HG03575 (cell line): ENCODE results near the gene ICA1.
"Not testable (repeated sequence)": the region's sequence is repeated elsewhere in the genome, so short reads cannot be mapped to it uniquely, and the experiment has no call there.

ENCODE experiments used
- ATAC-seq: cut with Tn5 transposase; IDR thresholded peaks from one replicate; pipeline ENCODE4 v1.9.1; 2021; ENCODE audit not compliant: unreplicated experiment, insufficient number of reproducible peaks, low FRiP score; ENCODE audit errors: extremely low read depth

The ICA1 gene

DNA sequence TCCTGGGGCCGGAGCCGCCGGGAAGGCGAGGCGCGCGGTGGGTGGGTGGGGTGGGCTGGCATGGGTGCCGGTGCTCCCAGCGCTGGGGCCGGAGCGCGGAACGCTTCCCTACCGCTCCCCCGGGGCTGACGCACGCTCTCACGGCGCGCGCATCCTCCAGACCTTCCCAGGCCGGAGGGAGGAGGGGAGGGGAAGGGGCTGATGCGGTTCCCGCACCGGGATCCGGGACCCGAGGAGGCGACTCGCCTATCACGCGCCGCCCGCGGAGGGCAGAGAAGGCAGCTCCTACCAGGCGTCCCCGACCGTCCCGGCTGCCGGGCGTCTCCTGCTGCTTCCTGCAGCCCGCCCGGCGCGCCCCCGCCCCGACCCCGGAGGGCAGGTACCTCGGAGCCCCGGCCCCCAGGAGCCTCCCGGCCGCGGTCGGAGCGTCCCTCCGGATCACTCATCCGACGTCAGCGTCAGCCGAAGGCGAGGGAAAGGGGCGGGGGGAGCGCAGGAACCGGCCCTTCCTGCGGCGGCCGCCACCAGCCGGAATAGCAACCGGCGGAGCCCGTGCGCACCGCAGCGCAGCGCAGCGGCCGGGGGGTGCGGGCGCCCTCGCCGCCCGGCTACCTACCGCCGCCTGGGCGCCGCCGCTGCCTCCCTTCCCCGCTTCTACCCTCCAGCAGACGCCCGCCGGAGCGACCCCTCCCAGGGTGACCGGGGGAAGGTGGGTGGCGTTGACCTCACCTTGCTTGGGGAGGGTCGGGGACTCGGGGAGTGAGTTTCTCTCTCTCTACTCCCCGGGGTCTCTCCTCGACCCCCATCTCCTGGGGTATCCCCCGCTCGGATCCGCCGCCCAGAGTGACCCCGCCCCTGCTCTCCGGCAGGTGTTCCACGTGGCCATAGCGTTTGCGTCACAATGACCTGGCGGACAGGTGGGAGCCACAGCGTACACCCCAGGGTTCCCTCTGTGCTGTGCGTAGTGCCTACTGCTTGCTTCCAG, at the start of gene ICA1:
ICA1 (minus strand) TSS at position 457 of the 985 bp plus-strand sequence. CDS start 26,241 bp downstream, outside the sequence.
- ATAC-seq, result no peak

DNA sequence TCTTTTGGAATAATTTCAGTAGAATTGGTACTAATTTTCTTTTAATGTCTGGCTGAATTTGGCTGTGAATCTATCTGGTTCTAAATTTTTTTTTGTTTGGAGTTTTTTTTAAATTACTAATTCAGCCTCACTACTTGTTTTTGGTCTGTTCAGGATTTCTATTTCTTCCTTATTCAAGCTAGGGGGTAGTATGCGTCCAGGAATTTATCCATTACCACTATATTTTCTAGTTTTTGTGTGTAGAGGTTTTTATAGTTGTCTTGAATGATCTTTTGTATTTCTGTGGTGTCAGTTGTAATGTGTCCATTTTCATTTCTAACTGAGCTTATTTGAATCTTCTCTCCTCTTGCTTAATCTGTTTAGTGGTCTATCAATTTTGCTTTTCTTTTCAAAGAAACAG, 48.9 kb upstream of the ICA1 start:
- ATAC-seq, result no peak

DNA sequence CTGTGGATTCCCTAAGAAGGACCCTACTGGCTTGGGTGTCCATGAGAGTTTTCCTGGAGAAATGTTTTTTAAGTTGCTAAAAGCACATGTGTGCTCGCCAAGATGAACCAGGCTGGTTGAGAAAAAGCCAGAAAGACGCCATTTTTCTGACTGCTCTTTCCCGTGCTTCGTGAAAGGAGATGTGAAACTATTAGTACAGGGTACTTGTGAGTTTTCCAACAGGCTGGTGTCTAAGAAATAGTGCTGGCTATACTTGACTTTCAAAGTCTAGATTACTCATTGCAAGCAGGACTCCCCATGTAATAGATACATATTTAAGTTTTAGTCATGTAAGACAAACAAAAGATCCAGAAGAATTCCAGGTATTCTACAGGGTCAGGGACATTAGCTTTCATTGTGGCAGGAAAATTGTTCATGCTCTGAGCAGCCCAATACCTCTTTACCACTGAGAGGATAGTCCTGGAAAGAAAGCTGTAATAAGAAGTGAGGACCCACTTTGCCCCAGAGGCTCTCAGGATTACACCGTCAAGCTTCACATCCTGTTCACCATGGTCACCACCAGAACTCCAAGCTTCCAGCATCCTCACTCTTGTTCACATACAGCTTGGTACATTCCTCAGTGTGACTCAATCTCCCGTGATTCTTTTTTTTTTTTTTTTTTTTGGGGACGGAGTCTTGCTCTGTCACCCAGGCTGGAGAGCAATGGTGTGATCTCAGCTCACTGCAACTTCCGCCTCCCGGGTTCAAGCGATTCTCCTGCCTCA, 43.8 kb upstream of the ICA1 start:
- no peak for ATAC-seq

- ATAC-seq, result no peak
These were observed 43.1 kb upstream of the ICA1 start for GRCh38 chr7:8305104-8305503.

DNA sequence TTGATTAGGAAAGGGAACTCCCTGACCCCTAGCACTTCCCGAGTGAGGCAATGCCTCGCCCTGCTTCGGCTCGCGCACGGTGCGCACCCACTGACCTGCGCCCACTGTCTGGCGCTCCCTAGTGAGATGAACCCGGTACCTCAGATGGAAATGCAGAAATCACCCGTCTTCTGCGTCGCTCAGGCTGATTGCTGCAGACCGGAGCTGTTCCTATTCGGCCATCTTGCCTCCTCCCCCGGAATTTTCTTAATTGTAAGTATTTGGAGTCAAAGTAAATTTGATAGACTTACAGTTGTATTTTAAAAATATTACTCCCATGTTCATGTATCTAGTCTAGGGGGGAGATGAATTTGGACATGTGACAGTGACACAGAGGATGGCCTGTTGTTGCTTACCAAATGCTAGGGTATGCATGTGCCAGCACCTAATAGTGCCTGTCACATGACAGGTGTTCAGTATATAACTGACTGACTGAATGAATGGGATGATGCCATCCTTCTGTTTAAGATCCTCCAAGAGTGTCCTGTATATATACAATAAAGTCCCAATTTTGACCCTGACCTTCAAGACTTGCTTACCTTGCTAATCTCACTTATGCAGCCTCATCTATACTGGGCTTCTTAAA, 42.0 kb upstream of the ICA1 start:
- no peak for ATAC-seq

DNA sequence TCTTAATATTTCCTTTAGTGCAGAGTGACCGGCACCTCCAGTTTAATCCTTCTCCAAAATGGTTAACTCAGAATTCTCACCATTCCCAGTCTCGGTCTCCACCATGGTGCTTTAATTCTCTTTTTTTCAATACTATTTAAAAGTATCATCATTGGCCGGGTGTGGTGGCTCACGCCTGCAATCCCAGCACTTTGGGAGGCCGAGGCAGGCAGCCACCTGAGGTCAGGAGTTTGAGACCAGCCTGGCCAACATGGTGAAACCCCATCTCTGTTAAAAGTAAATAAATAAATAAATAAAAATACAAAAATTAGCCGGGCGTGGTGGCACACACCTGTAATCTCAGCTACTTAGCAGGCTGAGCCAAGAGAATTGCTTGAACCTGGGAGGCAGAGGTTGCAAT, 35.1 kb upstream of the ICA1 start:
- ATAC-seq, result not testable (repeated sequence)

GRCh38 chr7:8296362-8296659, 34.3 kb upstream of the ICA1 start:
- ATAC-seq, result no peak

DNA sequence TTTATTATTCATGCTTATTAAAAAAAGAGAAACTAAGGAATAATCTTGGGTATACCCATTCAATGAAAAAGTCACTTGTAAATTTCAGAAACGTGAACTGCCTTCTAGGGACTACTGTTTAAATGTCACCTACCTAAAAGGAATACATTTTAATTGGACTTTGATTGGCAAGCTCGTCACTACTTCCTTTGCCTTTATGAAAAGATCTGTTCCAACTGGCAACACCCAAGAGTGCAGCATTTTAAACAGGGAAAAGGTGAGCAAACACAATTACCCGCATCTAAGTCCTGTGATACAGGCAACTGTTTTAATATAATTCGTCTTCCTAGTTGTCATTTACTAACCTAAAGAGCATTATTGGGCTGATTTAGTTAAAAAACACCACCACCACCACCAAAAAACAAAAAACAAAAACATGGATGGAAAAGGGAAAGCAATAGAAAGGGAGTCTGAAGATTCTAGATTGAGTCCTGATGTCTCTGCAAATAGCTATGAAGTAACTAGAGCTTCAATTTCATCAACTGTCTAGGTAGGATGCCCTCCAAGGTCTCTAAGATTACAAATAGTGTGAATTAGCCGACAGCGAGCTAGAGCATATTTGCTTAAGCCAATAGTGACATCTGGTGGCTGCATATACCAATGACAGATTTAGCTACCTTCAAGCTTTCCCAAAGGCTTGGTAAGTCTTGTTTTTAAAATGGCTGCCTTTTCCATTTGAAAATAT, 33.8 kb upstream of the ICA1 start:
- ATAC-seq, result peak; percentile 96

DNA sequence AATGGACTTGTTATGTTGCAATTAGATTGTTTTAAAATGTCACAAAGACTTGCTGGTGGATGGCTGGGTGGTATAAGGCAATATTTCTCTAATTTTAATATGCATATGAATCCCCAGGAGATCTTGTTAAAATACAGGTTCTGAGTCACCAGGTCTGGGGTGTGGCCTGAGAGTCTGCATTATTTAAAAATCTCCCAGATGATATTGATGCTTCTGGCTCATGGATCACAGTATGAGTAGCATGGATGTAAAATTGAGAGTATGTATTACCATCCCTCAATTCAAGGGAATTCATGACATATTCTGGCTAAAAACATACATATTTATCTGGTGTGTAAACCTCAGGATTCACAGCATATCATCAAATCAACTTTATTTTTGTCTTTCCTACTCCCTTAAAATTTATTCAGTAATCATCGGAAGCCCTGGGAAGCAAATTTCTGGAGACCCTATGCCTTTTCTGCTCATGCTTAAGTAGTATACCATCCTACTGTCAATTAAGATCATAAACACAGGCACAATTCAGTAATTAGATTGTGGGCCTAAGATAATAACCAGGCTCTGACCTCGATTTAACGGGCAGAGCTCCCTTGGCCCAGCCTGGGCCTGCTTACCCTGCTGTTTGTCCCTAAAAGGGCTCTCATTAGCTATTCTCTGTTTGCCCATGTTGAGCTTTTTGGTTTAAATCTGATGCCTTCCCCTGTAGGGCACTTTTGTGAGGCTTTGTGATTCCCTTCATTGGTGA, 29.6 kb upstream of the ICA1 start:
- no peak for ATAC-seq

- no peak for ATAC-seq
These were observed 28.8 kb upstream of the ICA1 start for GRCh38 chr7:8290645-8291308.

DNA sequence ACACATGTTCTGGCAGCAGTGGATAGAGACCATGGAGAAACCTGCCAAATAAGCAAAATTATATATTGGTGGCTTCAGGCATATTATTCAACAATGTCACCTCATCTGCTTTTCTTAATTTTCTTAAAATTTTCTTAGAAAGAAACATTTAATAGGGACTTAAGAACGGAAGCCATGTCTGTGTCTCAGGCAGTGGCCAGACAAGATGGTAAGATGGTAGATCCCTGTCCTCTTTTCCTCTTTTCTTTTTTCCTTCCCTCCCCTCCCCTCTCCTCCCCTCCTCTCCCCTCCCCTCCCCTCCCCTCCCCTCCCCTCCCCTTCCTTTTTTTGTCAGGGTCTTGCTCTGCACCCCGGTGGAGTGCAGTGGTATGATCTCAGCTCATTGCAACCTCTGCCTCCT, 24.2 kb upstream of the ICA1 start:
- ATAC-seq, result no peak

DNA sequence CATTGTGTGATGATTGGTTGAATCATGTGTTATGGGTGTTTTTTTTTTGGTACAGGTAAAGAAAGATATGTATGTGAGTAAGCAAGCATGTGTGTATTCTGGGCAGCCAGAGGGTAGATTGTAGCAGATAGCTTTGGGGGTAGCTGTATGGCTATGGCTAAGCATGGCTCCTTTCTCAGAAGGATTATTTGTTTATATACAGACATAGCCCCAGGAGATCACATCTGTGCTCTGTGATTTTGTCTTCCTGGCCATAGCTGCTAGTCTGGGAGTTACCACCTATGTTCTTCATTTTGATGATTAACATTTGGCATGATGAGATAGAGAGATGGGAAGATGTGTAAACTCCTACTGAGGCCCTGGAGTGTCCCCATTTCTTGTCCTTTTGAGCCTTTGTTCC, 23.2 kb upstream of the ICA1 start:
- ATAC-seq, result no peak

- ATAC-seq, result no peak
These were observed 22.6 kb upstream of the ICA1 start for GRCh38 chr7:8284606-8285005.

DNA sequence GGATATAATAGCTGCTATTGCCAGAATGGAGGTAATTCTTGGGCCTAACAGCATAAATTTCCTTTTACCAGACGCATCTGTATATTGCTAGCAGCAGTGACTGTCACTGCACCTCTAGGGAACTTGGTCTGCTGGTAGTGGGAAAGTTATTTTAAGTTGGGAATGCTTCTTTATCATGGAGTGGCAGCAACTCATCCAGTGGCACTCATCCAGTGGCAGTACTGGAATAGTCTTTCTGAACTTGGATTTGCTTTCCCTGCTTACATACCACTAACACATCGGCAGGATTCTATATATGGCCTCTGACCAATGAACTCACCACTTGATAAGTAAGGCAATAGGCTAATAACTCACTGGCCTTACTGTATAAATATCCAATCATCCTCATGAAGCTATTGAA, 22.0 kb upstream of the ICA1 start:
- ATAC-seq, result no peak

GRCh38 chr7:8282871-8283270, 20.9 kb upstream of the ICA1 start:
- ATAC-seq, result no peak

DNA sequence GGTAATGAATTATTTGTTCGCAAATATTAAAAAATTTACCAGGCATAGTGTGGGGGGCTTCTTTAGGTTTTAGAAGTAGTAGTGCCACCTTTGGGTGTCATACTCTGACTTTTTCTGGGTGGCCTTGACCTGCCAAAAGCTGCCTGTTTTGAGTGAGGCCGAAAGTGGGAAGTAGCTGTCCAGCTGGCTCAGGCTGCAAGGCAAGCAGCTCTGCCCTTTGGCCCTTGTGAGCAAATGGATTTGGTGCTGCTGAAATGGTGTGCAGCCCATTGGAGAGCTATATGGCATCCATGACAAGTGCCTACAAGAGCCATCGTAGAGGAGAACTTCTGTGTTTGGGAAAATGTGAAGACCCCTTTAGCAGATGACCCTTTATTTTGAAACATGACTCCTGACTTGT, 20.2 kb upstream of the ICA1 start:
- ATAC-seq, result no peak

GRCh38 chr7:8278183-8278582, 16.2 kb upstream of the ICA1 start:
- ATAC-seq, result no peak

DNA sequence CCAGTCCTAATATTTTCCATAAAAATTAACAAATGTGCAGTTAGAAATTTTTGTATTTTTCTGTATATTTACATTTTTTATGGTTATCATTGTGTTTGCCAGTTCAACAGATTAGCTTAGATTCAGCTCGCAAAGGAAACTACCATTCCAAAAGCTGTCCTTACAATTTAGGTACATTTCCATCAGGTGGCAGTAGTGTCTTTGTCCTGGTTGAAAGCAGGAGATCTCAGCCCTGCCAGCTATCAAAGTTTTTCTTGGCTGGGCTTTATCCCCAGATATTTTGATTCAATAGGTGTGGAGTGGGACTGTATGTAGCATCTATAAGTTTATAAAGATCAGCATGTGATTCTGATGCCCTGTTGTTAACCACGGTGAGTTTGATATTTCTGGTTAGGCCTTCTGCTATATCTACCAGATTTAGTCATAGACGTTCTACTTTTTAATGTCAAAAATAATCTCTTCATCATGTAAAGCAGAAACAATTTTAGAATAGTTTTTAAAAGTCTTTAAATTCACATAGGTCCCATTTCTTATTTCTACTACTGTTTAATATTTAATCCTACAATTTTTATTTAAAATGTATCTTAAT, 15.5 kb upstream of the ICA1 start:
- ATAC-seq, result no peak
